ENCODE results near the gene SLC38A3. TPM values are rescaled to one million over a fixed set of nuclear protein-coding genes. Genes with fewer than 3 reads are reported as not detected.

Gene SLC38A3
- total and polyA plus RNA-seq, 4 donors = 10.5 to 71.5 (median 55.3) TPM

DNA sequence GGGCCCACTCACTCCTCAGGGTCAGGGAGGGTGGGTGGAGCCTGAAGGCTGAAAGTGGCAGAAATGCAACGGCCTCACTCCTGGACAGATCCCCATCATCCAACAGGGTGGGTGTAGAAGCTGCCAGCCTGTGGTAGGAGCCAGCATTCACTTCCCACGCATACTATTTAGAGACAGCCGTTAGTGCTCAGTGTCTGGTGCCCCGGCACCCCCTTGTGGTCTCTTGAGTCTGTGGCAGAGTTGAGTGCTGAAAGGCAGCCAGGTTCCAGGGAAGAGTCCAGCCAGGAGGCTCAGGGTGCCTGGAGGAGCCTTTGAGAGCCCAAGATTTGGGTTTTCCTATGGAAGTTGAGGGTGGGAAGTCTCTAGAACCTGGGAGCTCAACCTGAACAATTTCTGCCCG is 15.8 kb upstream of the SLC38A3 start:
- H3K4me1 ChIP-seq (ENCODE audit: control insufficient read depth, insufficient read depth, low read length) = peaks cover 28% of the 10 kb centered on the region
- H3K27me3 ChIP-seq (ENCODE audit: control insufficient read depth, insufficient read depth, low read length) = peaks cover 16% of the 10 kb centered on the region
- WGBS (ENCODE audit: insufficient coverage) = 33% methylated on average over 3 of the region's 5 CpGs
- no peaks in the 10 kb centered on the region for H3K9me3 ChIP-seq (ENCODE audit: control insufficient read depth, insufficient read depth, low read length)
- no peak overlapping the region for H3K4me3 ChIP-seq (ENCODE audit: low read depth, low read length)
- peak in 5 of 6 donors; percentile 31 to 94 (median 71) for DNase-seq (ENCODE audit: low read depth in 4 of 6, low spot score in 6 of 6)
- no peak overlapping the region for H3K27ac ChIP-seq (ENCODE audit: low read depth, low read length)
- peaks cover 34% of the 10 kb centered on the region for H3K36me3 ChIP-seq (ENCODE audit: control insufficient read depth, insufficient read depth, low read length)

GRCh38 chr3:50189989-50190388 is 15.1 kb upstream of the SLC38A3 start:
- DNase-seq (ENCODE audit: low read depth in 4 of 6, low spot score in 6 of 6) = no peak
- H3K4me1 ChIP-seq (ENCODE audit: control insufficient read depth, insufficient read depth, low read length) = peaks cover 33% of the 10 kb centered on the region
- 94% methylated on average over 6 of the region's 7 CpGs for WGBS (ENCODE audit: insufficient coverage)
- H3K36me3 ChIP-seq (ENCODE audit: control insufficient read depth, insufficient read depth, low read length) = peaks cover 27% of the 10 kb centered on the region
- peaks cover 20% of the 10 kb centered on the region for H3K27me3 ChIP-seq (ENCODE audit: control insufficient read depth, insufficient read depth, low read length)
- H3K27ac ChIP-seq (ENCODE audit: low read depth, low read length) = no peak overlapping the region
- no peaks in the 10 kb centered on the region for H3K9me3 ChIP-seq (ENCODE audit: control insufficient read depth, insufficient read depth, low read length)
- no peak overlapping the region for H3K4me3 ChIP-seq (ENCODE audit: low read depth, low read length)

GRCh38 chr3:50190936-50191660 is 14.0 kb upstream of the SLC38A3 start, which contains the start of gene GNAT1:
Gene GNAT1, plus strand, starts transcription at chr3:50191610. Its CDS starts 116 bp downstream, at chr3:50191726.
- H3K9me3 ChIP-seq (ENCODE audit: control insufficient read depth, insufficient read depth, low read length) = no peaks in the 10 kb centered on the region
- peaks cover 25% of the 10 kb centered on the region for H3K27me3 ChIP-seq (ENCODE audit: control insufficient read depth, insufficient read depth, low read length)
- H3K36me3 ChIP-seq (ENCODE audit: control insufficient read depth, insufficient read depth, low read length) = peaks cover 16% of the 10 kb centered on the region
- no peak within 1 kb of the TSS for H3K4me3 ChIP-seq (ENCODE audit: low read depth, low read length)
- no peak for DNase-seq (ENCODE audit: low read depth in 4 of 6, low spot score in 6 of 6)
- WGBS (ENCODE audit: insufficient coverage) = 88% methylated on average over 7 of the region's 8 CpGs
- H3K27ac ChIP-seq (ENCODE audit: low read depth, low read length) = no peak within 1 kb of the TSS
- peaks cover 38% of the 10 kb centered on the region for H3K4me1 ChIP-seq (ENCODE audit: control insufficient read depth, insufficient read depth, low read length)

DNA sequence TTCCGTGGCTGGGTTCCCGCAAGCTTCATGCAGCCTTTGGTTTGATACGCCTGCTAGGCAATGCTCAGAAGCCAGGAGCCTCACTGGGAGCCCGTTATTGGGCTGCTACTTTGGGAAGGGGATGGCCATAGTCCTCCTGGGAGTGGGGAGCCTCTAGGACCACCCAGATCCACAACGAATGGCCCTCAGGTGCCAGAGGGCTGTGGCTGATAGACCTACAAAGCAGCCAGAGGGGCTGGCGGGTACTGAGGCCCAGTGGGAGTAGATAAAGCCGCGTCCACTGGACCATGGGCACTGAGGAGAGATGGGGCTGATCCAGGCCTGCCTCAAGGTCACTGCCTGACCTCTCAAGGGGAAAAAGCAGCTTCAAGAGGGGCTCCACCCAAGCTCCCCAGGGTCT is 12.9 kb upstream of the SLC38A3 start:
- 89% methylated on average over 6 of the region's 8 CpGs for WGBS (ENCODE audit: insufficient coverage)
- DNase-seq (ENCODE audit: low read depth in 4 of 6, low spot score in 6 of 6) = no peak
- Histone ChIP-seq H3K36me3 (ENCODE audit: control insufficient read depth, insufficient read depth, low read length) (peaks cover 10% of the 10 kb centered on the region), H3K4me3 (ENCODE audit: low read depth, low read length) (no peak overlapping the region), H3K9me3 (ENCODE audit: control insufficient read depth, insufficient read depth, low read length) (no peaks in the 10 kb centered on the region), H3K27ac (ENCODE audit: low read depth, low read length) (no peak overlapping the region), H3K4me1 (ENCODE audit: control insufficient read depth, insufficient read depth, low read length) (peaks cover 38% of the 10 kb centered on the region), H3K27me3 (ENCODE audit: control insufficient read depth, insufficient read depth, low read length) (peaks cover 25% of the 10 kb centered on the region)

DNA sequence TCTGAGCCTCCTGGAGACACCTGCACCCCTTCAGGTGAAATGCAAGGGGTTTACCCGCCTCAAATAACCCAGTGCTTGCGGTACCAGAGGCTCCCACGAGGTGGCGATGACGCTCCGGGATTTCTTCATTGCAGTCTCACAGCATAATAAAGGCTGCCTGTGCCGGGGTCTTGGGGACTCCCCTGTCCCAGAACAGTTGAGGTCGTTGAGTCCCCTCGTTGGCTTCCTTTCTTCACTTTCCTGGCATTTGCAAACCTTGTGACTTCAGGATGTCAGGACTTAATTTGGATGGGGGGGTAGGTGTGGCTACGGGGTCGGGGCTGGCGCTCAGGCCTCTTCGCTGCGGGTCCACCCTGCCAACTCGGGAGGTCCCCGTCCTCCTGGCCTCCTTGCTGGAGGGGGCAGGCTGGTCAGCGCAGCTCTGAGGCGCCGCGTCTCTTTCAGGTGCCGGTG is 12.4 kb upstream of the SLC38A3 start:
- Histone ChIP-seq H3K4me1 (ENCODE audit: control insufficient read depth, insufficient read depth, low read length) (peaks cover 38% of the 10 kb centered on the region), H3K27me3 (ENCODE audit: control insufficient read depth, insufficient read depth, low read length) (peaks cover 25% of the 10 kb centered on the region), H3K4me3 (ENCODE audit: low read depth, low read length) (no peak overlapping the region), H3K9me3 (ENCODE audit: control insufficient read depth, insufficient read depth, low read length) (no peaks in the 10 kb centered on the region), H3K27ac (ENCODE audit: low read depth, low read length) (no peak overlapping the region), H3K36me3 (ENCODE audit: control insufficient read depth, insufficient read depth, low read length) (peaks cover 7% of the 10 kb centered on the region)
- 16% methylated on average over 21 of the region's 21 CpGs for WGBS (ENCODE audit: insufficient coverage)
- peak in 4 of 6 donors; percentile 40 to 94 (median 77) for DNase-seq (ENCODE audit: low read depth in 4 of 6, low spot score in 6 of 6)

DNA sequence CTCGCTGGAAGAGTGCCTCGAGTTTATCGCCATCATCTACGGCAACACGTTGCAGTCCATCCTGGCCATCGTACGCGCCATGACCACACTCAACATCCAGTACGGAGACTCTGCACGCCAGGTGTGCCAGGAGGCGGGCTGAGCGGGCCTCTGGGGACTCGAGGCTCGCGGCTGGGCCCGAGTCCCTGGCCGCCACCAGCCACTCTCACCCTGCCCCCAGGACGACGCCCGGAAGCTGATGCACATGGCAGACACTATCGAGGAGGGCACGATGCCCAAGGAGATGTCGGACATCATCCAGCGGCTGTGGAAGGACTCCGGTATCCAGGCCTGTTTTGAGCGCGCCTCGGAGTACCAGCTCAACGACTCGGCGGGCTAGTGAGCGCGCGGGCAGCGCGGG is 11.8 kb upstream of the SLC38A3 start:
- DNase-seq (ENCODE audit: low read depth in 4 of 6, low spot score in 6 of 6) = no peak
- Histone ChIP-seq H3K27me3 (ENCODE audit: control insufficient read depth, insufficient read depth, low read length) (peaks cover 25% of the 10 kb centered on the region), H3K4me3 (ENCODE audit: low read depth, low read length) (no peak overlapping the region), H3K9me3 (ENCODE audit: control insufficient read depth, insufficient read depth, low read length) (no peaks in the 10 kb centered on the region), H3K27ac (ENCODE audit: low read depth, low read length) (no peak overlapping the region), H3K4me1 (ENCODE audit: control insufficient read depth, insufficient read depth, low read length) (peaks cover 38% of the 10 kb centered on the region), H3K36me3 (ENCODE audit: control insufficient read depth, insufficient read depth, low read length) (peaks cover 2% of the 10 kb centered on the region)
- 53% methylated on average over 36 of the region's 36 CpGs for WGBS (ENCODE audit: insufficient coverage)

DNA sequence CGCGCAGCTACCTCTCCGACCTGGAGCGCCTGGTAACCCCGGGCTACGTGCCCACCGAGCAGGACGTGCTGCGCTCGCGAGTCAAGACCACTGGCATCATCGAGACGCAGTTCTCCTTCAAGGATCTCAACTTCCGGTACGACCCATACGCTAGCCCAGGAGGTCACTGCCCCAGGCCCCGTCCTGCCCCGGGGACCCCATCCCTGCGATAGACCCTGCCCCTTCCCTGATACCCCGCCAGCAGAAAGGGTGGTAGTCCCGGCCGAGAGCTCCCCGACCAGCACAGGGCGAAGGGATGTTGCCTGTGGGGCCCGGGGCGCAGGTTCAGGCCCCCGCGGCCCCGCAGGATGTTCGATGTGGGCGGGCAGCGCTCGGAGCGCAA is 11.3 kb upstream of the SLC38A3 start:
- WGBS (ENCODE audit: insufficient coverage) = 34% methylated on average over 34 of the region's 34 CpGs
- Histone ChIP-seq H3K9me3 (ENCODE audit: control insufficient read depth, insufficient read depth, low read length) (no peaks in the 10 kb centered on the region), H3K4me1 (ENCODE audit: control insufficient read depth, insufficient read depth, low read length) (peaks cover 36% of the 10 kb centered on the region), H3K36me3 (ENCODE audit: control insufficient read depth, insufficient read depth, low read length) (no peaks in the 10 kb centered on the region), H3K27me3 (ENCODE audit: control insufficient read depth, insufficient read depth, low read length) (peaks cover 25% of the 10 kb centered on the region), H3K4me3 (ENCODE audit: low read depth, low read length) (no peak overlapping the region), H3K27ac (ENCODE audit: low read depth, low read length) (no peak overlapping the region)
- DNase-seq (ENCODE audit: low read depth in 4 of 6, low spot score in 6 of 6) = no peak

GRCh38 chr3:50194128-50194902 is 10.8 kb upstream of the SLC38A3 start:
- H3K4me1 ChIP-seq (ENCODE audit: control insufficient read depth, insufficient read depth, low read length) = peaks cover 31% of the 10 kb centered on the region
- peaks cover 25% of the 10 kb centered on the region for H3K27me3 ChIP-seq (ENCODE audit: control insufficient read depth, insufficient read depth, low read length)
- no peak overlapping the region for H3K4me3 ChIP-seq (ENCODE audit: low read depth, low read length)
- WGBS (ENCODE audit: insufficient coverage) = 9% methylated on average over 70 of the region's 70 CpGs
- H3K36me3 ChIP-seq (ENCODE audit: control insufficient read depth, insufficient read depth, low read length) = no peaks in the 10 kb centered on the region
- DNase-seq (ENCODE audit: low read depth in 4 of 6, low spot score in 6 of 6) = peak in 3 of 6 donors; percentile 44 to 79 (median 79)
- H3K9me3 ChIP-seq (ENCODE audit: control insufficient read depth, insufficient read depth, low read length) = no peaks in the 10 kb centered on the region
- no peak overlapping the region for H3K27ac ChIP-seq (ENCODE audit: low read depth, low read length)

DNA sequence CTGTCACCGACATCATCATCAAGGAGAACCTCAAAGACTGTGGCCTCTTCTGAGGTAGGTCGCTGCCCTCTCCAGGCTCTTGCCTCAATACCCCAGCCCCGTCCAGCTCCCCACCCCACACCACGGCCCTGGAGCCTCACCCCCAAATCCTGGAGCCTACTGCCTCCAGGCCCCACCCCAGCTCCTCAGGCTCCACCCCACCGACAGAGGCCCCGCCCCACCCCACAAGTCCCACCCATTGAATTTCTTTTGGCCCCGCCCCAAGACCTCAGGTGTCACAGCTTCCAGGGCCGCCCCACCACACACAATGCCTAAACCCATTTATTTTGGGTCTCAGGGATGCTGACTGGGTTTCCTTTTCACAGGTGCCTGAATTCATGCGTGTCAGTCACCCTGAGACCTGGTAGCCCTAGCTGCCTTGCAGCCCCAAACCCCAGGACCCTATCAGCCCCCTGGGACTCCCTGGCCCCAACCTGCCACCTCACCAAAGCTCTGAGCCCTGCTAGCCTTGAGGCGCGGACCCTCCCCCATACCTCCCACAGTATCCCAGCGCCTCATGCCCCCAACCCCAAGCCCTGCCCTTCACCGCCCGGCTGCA is 10.1 kb upstream of the SLC38A3 start:
- H3K9me3 ChIP-seq (ENCODE audit: control insufficient read depth, insufficient read depth, low read length) = no peaks in the 10 kb centered on the region
- no peak for DNase-seq (ENCODE audit: low read depth in 4 of 6, low spot score in 6 of 6)
- peaks cover 26% of the 10 kb centered on the region for H3K4me1 ChIP-seq (ENCODE audit: control insufficient read depth, insufficient read depth, low read length)
- WGBS (ENCODE audit: insufficient coverage) = 56% methylated on average over 11 of the region's 14 CpGs
- no peak overlapping the region for H3K27ac ChIP-seq (ENCODE audit: low read depth, low read length)
- no peaks in the 10 kb centered on the region for H3K36me3 ChIP-seq (ENCODE audit: control insufficient read depth, insufficient read depth, low read length)
- no peak overlapping the region for H3K4me3 ChIP-seq (ENCODE audit: low read depth, low read length)
- peaks cover 25% of the 10 kb centered on the region for H3K27me3 ChIP-seq (ENCODE audit: control insufficient read depth, insufficient read depth, low read length)

Measured in spinal cord (tissue), 10 donors.